ENCODE results near the gene KCNIP3. TPM values are rescaled to one million over a fixed set of nuclear protein-coding genes. Genes with fewer than 3 reads are reported as not detected.

KCNIP3 gene
- total RNA-seq, 3 donors from 2014 or later (not counting 1 experiment from before 2014, with no cell fraction given), result 0.52 to 1.4 TPM; not detected in 1

- H3K27ac Mint-ChIP-seq, result no peak overlapping the region
- no peak for DNase-seq
Measured at GRCh38 chr2:95344656-95345055, 47.5 kb downstream of the KCNIP3 start.

GRCh38 chr2:95345081-95345562 is 48.0 kb downstream of the KCNIP3 start:
- Mint-ChIP-seq H3K36me3 (no peaks in the 10 kb centered on the region), H3K4me1 (peaks cover 0 to 4% of the 10 kb centered on the region in 2 donors), H3K9me3 (no peaks in the 10 kb centered on the region), H3K27me3 (ENCODE audit: low read depth in 2 of 2) (peaks cover 14 to 34% of the 10 kb centered on the region in 2 donors), H3K27ac (no peak overlapping the region), H3K4me3 (peak overlapping the region; percentile 80)
- Histone ChIP-seq H3K27ac (ENCODE audit: low read length) (no peak overlapping the region), H3K27me3 (ENCODE audit: control insufficient read depth, insufficient read depth, low read length) (peaks cover 15% of the 10 kb centered on the region), H3K9me3 (ENCODE audit: control insufficient read depth, insufficient read depth, low read length) (no peaks in the 10 kb centered on the region), H3K4me1 (ENCODE audit: control insufficient read depth, insufficient read depth, low read length) (peaks cover 12% of the 10 kb centered on the region), H3K36me3 (ENCODE audit: control insufficient read depth, insufficient read depth, low read length) (no peaks in the 10 kb centered on the region), H3K4me3 (ENCODE audit: low read length) (no peak overlapping the region)
- intact Hi-C loops (cut with micrococcal nuclease), result no loop called here
- 13% methylated on average over 24 of the region's 24 CpGs for WGBS (ENCODE audit: insufficient coverage)
- no peak for TF ChIP-seq CTCF (IDR thresholded peaks at IDR 0.05)
- ATAC-seq (peak in 1 of 3 donors; percentile 30), DNase-seq (no peak)

More at GRCh38 chr2:95344656-95345055, 47.5 kb downstream of the KCNIP3 start:
- Mint-ChIP-seq H3K4me1 (peaks cover 0 to 4% of the 10 kb centered on the region in 2 donors), H3K36me3 (no peaks in the 10 kb centered on the region), H3K27me3 (ENCODE audit: low read depth in 2 of 2) (peaks cover 14 to 34% of the 10 kb centered on the region in 2 donors), H3K9me3 (no peaks in the 10 kb centered on the region), H3K4me3 (no peak overlapping the region)
- no peak overlapping the region for H3K27ac ChIP-seq (ENCODE audit: low read length)
- H3K36me3 ChIP-seq (ENCODE audit: control insufficient read depth, insufficient read depth, low read length), result no peaks in the 10 kb centered on the region
- ATAC-seq, result no peak
- H3K4me1 ChIP-seq (ENCODE audit: control insufficient read depth, insufficient read depth, low read length), result peaks cover 12% of the 10 kb centered on the region
- no peak overlapping the region for H3K4me3 ChIP-seq (ENCODE audit: low read length)
- H3K9me3 ChIP-seq (ENCODE audit: control insufficient read depth, insufficient read depth, low read length), result no peaks in the 10 kb centered on the region
- 86% methylated on average over 3 of the region's 4 CpGs for WGBS (ENCODE audit: insufficient coverage)
- intact Hi-C loops (cut with micrococcal nuclease), result no loop called here
- peaks cover 15% of the 10 kb centered on the region for H3K27me3 ChIP-seq (ENCODE audit: control insufficient read depth, insufficient read depth, low read length)
- TF ChIP-seq CTCF (IDR thresholded peaks at IDR 0.05), result no peak

- Mint-ChIP-seq H3K4me3 (peak overlapping the region; percentile 80), H3K9me3 (no peaks in the 10 kb centered on the region), H3K4me1 (peaks cover 0 to 4% of the 10 kb centered on the region in 2 donors), H3K27me3 (ENCODE audit: low read depth in 2 of 2) (peaks cover 14 to 34% of the 10 kb centered on the region in 2 donors), H3K27ac (no peak overlapping the region), H3K36me3 (no peaks in the 10 kb centered on the region)
- Histone ChIP-seq H3K27ac (ENCODE audit: low read length) (no peak overlapping the region), H3K27me3 (ENCODE audit: control insufficient read depth, insufficient read depth, low read length) (peaks cover 15% of the 10 kb centered on the region), H3K4me3 (ENCODE audit: low read length) (peak overlapping the region; percentile 14), H3K4me1 (ENCODE audit: control insufficient read depth, insufficient read depth, low read length) (peaks cover 12% of the 10 kb centered on the region), H3K9me3 (ENCODE audit: control insufficient read depth, insufficient read depth, low read length) (no peaks in the 10 kb centered on the region), H3K36me3 (ENCODE audit: control insufficient read depth, insufficient read depth, low read length) (no peaks in the 10 kb centered on the region)
- ATAC-seq, result peak; percentile 60 to 91 (median 73)
- under 1% methylated on average over 65 of the region's 65 CpGs for WGBS (ENCODE audit: insufficient coverage)
- intact Hi-C loops (cut with micrococcal nuclease), result no loop called here
- peak; percentile 69 for TF ChIP-seq CTCF (IDR thresholded peaks at IDR 0.05)
- DNase-seq, result peak; percentile 46 to 61
Measured at GRCh38 chr2:95345563-95346230, 48.5 kb downstream of the KCNIP3 start.

Measured in natural killer cell (primary cell).